H1 (cell line): ENCODE measurements around the gene GTPBP1. TPM values are rescaled to one million over a fixed set of nuclear protein-coding genes. Genes with fewer than 3 reads are reported as not detected.

ENCODE experiments used
- BCL11A ChIP-seq, 2 experiments: IDR thresholded peaks; one replicate each; pipeline ENCODE4 v1.6.1; 2011; ENCODE audit warnings: low read depth in 2 of 2, low read length in 2 of 2, mild to moderate bottlenecking in 2 of 2
- CHD1 ChIP-seq: IDR thresholded peaks from 2 replicates; pipeline ENCODE4 v1.6.1; 2012; ENCODE audit warnings: low read depth, low read length, improper control_type of control experiment
- POLR2A ChIP-seq, 2 experiments: IDR thresholded peaks; 1 replicate in 1 of 2; 2 replicates in 1 of 2; pipeline ENCODE4 v1.6.1; 2011; ENCODE audit warnings: low read depth in 2 of 2, low read length in 2 of 2, mild to moderate bottlenecking in 2 of 2; ENCODE audit errors: control extremely low read depth in 1 of 2
- RAD21 ChIP-seq, 2 experiments: IDR thresholded peaks in 1 of 2; conservative IDR thresholded peaks in 1 of 2; 2 replicates each; pipeline ENCODE4 v1.6.1; 2011; ENCODE audit warnings: low read depth in 2 of 2, low read length in 2 of 2, improper control_type of control experiment in 1 of 2, inconsistent platforms in 1 of 2, mild to moderate bottlenecking in 1 of 2, moderate library complexity in 1 of 2
- SIN3A ChIP-seq, 2 experiments: IDR thresholded peaks in 1 of 2; conservative IDR thresholded peaks in 1 of 2; 2 replicates each; pipeline ENCODE4 v1.6.1; 2011 to 2012; ENCODE audit warnings: low read length in 2 of 2, improper control_type of control experiment in 1 of 2, low read depth in 1 of 2, mild to moderate bottlenecking in 1 of 2
- SIX5 ChIP-seq: IDR thresholded peaks from 2 replicates; pipeline ENCODE4 v1.6.1; 2011; ENCODE audit warnings: mild to moderate bottlenecking, low read depth, low read length
- SUZ12 ChIP-seq: fragments of 200-600 bp; sonication (generic); IDR thresholded peaks from 2 replicates; pipeline ENCODE4 v1.6.1; 2012; ENCODE audit warnings: mild to moderate bottlenecking, inconsistent platforms, low read length, moderate library complexity, mixed read lengths
- polyA plus RNA-seq, 7 experiments: library from polyadenylated mRNA; depleted of rRNA in 3 of 7; stranded (reverse) in 5 of 7; unstranded in 2 of 7; fragments of >200 nt in 5 of 7; fragments of 200-250 nt in 2 of 7; gene quantifications; 1 replicate in 5 of 7; 2 replicates in 1 of 7; 4 replicates in 1 of 7; pipeline versions ENCODE4 v1.2.1 to v1.2.3, GENCODE V29; 2011 to 2013; ENCODE audit warnings: missing spikeins in 2 of 7, mixed read lengths in 2 of 7
- total RNA-seq: library from RNA; stranded (reverse); fragmentation: NEBNext Ultra II Directional; extraction: Animal tissue kit (Norgen Biotek cat#: 25700); gene quantifications from 2 replicates; pipeline ENCODE4 v1.2.1, GENCODE V29; 2021
- TF ChIP-seq, protein P1 (sequence below): fragments of 300-600 bp; sonication (generic); IDR thresholded peaks from 2 replicates; pipeline ENCODE4 v1.7.1; 2012; ENCODE audit warnings: low read length, moderate library complexity, mild to moderate bottlenecking, inconsistent platforms; ENCODE audit not compliant: insufficient replicate concordance
- TF ChIP-seq, protein P2 (sequence below), 3 experiments: IDR thresholded peaks; 1 replicate in 2 of 3; 2 replicates in 1 of 3; pipeline versions ENCODE4 v1.5.1 to v1.6.1; 2011; ENCODE audit warnings: low read length in 3 of 3, mild to moderate bottlenecking in 3 of 3, inconsistent platforms in 2 of 3, low read depth in 1 of 3, moderate library complexity in 1 of 3; ENCODE audit not compliant: insufficient read depth in 1 of 3; ENCODE audit errors: control extremely low read depth in 1 of 3

The GTPBP1 gene
- total and polyA plus RNA-seq, 2 of the 8 experiments (the other 6 are each of a cell fraction or from before 2014, with no cell fraction given), result 53.1 to 91.8 TPM

DNA sequence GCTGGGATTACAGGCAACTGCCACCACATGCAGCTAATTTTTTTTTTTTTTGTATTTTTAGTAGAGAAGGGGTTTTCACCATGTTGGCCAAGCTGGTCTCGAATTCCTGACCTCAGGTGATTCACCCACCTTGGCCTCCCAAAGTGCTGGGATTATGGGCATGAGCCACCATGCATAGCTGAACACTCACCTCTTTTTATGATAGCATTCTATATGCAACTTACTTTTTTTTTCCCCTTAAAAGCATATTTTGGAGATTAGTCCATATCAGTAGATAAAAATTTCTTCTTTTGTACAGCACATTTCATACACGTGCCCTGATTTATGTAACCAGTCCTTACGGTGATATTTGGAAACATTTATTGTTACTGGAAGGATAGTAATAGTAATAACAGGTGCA is 14.6 kb downstream of the GTPBP1 start (continued):
- TF ChIP-seq, protein P1, sequence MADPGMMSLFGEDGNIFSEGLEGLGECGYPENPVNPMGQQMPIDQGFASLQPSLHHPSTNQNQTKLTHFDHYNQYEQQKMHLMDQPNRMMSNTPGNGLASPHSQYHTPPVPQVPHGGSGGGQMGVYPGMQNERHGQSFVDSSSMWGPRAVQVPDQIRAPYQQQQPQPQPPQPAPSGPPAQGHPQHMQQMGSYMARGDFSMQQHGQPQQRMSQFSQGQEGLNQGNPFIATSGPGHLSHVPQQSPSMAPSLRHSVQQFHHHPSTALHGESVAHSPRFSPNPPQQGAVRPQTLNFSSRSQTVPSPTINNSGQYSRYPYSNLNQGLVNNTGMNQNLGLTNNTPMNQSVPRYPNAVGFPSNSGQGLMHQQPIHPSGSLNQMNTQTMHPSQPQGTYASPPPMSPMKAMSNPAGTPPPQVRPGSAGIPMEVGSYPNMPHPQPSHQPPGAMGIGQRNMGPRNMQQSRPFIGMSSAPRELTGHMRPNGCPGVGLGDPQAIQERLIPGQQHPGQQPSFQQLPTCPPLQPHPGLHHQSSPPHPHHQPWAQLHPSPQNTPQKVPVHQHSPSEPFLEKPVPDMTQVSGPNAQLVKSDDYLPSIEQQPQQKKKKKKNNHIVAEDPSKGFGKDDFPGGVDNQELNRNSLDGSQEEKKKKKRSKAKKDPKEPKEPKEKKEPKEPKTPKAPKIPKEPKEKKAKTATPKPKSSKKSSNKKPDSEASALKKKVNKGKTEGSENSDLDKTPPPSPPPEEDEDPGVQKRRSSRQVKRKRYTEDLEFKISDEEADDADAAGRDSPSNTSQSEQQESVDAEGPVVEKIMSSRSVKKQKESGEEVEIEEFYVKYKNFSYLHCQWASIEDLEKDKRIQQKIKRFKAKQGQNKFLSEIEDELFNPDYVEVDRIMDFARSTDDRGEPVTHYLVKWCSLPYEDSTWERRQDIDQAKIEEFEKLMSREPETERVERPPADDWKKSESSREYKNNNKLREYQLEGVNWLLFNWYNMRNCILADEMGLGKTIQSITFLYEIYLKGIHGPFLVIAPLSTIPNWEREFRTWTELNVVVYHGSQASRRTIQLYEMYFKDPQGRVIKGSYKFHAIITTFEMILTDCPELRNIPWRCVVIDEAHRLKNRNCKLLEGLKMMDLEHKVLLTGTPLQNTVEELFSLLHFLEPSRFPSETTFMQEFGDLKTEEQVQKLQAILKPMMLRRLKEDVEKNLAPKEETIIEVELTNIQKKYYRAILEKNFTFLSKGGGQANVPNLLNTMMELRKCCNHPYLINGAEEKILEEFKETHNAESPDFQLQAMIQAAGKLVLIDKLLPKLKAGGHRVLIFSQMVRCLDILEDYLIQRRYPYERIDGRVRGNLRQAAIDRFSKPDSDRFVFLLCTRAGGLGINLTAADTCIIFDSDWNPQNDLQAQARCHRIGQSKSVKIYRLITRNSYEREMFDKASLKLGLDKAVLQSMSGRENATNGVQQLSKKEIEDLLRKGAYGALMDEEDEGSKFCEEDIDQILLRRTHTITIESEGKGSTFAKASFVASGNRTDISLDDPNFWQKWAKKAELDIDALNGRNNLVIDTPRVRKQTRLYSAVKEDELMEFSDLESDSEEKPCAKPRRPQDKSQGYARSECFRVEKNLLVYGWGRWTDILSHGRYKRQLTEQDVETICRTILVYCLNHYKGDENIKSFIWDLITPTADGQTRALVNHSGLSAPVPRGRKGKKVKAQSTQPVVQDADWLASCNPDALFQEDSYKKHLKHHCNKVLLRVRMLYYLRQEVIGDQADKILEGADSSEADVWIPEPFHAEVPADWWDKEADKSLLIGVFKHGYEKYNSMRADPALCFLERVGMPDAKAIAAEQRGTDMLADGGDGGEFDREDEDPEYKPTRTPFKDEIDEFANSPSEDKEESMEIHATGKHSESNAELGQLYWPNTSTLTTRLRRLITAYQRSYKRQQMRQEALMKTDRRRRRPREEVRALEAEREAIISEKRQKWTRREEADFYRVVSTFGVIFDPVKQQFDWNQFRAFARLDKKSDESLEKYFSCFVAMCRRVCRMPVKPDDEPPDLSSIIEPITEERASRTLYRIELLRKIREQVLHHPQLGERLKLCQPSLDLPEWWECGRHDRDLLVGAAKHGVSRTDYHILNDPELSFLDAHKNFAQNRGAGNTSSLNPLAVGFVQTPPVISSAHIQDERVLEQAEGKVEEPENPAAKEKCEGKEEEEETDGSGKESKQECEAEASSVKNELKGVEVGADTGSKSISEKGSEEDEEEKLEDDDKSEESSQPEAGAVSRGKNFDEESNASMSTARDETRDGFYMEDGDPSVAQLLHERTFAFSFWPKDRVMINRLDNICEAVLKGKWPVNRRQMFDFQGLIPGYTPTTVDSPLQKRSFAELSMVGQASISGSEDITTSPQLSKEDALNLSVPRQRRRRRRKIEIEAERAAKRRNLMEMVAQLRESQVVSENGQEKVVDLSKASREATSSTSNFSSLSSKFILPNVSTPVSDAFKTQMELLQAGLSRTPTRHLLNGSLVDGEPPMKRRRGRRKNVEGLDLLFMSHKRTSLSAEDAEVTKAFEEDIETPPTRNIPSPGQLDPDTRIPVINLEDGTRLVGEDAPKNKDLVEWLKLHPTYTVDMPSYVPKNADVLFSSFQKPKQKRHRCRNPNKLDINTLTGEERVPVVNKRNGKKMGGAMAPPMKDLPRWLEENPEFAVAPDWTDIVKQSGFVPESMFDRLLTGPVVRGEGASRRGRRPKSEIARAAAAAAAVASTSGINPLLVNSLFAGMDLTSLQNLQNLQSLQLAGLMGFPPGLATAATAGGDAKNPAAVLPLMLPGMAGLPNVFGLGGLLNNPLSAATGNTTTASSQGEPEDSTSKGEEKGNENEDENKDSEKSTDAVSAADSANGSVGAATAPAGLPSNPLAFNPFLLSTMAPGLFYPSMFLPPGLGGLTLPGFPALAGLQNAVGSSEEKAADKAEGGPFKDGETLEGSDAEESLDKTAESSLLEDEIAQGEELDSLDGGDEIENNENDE, result no peak
- TF ChIP-seq, protein P2, sequence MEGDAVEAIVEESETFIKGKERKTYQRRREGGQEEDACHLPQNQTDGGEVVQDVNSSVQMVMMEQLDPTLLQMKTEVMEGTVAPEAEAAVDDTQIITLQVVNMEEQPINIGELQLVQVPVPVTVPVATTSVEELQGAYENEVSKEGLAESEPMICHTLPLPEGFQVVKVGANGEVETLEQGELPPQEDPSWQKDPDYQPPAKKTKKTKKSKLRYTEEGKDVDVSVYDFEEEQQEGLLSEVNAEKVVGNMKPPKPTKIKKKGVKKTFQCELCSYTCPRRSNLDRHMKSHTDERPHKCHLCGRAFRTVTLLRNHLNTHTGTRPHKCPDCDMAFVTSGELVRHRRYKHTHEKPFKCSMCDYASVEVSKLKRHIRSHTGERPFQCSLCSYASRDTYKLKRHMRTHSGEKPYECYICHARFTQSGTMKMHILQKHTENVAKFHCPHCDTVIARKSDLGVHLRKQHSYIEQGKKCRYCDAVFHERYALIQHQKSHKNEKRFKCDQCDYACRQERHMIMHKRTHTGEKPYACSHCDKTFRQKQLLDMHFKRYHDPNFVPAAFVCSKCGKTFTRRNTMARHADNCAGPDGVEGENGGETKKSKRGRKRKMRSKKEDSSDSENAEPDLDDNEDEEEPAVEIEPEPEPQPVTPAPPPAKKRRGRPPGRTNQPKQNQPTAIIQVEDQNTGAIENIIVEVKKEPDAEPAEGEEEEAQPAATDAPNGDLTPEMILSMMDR (IDR thresholded peaks at IDR 0.05; ENCODE audit: control extremely low read depth in 1 of 3, insufficient read depth in 1 of 3, low read depth in 1 of 3, low read length in 3 of 3), result no peak
- no peak for TF ChIP-seq POLR2A (IDR thresholded peaks at IDR 0.05; ENCODE audit: control extremely low read depth in 1 of 2, low read depth in 2 of 2, low read length in 2 of 2)
- TF ChIP-seq SIX5, result no peak
- TF ChIP-seq SUZ12, result no peak
- no peak for TF ChIP-seq RAD21 (IDR thresholded peaks at IDR 0.05 in 1 of 2, conservative IDR thresholded peaks at IDR 0.05 in 1 of 2; ENCODE audit: low read depth in 2 of 2, low read length in 2 of 2)
- no peak for TF ChIP-seq SIN3A (conservative IDR thresholded peaks at IDR 0.05 in 1 of 2, IDR thresholded peaks at IDR 0.05 in 1 of 2; ENCODE audit: low read depth in 1 of 2, low read length in 2 of 2)
- no peak for TF ChIP-seq CHD1
- no peak for TF ChIP-seq BCL11A (IDR thresholded peaks at IDR 0.05; ENCODE audit: low read depth in 2 of 2, low read length in 2 of 2)
